ENCODE measurements around the gene B4GALNT4. TPM values are rescaled to one million over a fixed set of nuclear protein-coding genes. Genes with fewer than 3 reads are reported as not detected.

B4GALNT4 gene
- total and polyA plus RNA-seq, 2 of the 8 experiments (the other 6 are each of a cell fraction or from before 2014, with no cell fraction given) = 40.9 to 76.3 TPM

DNA sequence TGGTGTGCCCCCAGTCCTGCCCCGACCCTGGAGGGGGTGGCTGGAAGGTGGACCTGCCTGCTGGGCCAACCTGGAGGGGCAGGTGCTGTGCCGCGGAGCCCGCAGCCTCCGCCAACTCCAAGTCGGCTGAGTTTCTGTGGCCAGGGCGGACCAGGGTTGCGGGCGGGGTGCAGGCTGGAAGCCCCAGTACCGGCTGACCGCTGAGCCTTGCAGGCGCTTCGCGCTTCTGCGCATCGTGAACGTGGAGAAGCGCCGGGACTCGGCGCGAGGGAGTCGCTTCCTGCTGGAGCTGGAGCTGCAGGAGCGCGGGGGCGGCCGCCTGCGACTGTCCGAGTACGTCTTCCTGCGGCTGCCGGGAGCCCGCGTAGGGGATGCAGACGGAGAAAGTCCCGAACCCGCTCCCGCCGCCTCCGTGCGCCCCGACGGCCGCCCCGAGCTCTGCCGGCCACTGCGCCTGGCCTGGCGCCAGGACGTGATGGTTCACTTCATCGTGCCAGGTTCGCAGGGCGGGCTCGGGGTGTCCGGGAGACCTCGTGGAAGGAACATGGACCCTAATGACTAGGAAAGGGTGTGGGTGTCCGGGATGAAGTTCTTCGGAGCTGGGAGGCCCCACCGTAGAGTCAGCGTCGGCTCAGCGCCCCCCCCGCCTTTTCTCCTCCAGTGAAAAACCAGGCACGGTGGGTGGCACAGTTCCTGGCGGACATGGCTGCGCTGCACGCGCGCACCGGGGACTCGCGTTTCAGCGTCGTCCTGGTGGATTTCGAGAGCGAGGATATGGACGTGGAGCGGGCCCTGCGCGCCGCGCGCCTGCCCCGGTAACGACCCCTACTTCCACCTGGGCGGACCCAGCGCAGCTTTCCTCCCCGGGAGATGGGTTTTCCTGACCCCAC is 10.2 kb downstream of the B4GALNT4 start:
- Histone ChIP-seq H2BK20ac (ENCODE audit: low read length) (no peak overlapping the region), H3K36me3 (ENCODE audit: control insufficient read depth in 2 of 4, insufficient read depth in 4 of 4, low read length in 3 of 4) (peaks cover 0 to 46% (median 6%) of the 10 kb centered on the region in 4 experiments; a peak in 5 of 8 replicates), H3K23me2 (ENCODE audit: low read depth, low read length) (no peaks in the 10 kb centered on the region), H2BK5ac (ENCODE audit: low read depth, low read length) (no peak overlapping the region), H2BK12ac (ENCODE audit: low read depth, low read length) (no peak overlapping the region), H3K4me2 (ENCODE audit: insufficient read depth in 1 of 2, low read depth in 2 of 2, low read length in 2 of 2) (no peak overlapping the region), H3K9ac (replicated peaks in 1 of 4; ENCODE audit: extremely low read depth in 1 of 4, low read depth in 3 of 4, low read length in 3 of 4) (no peak overlapping the region), H3K79me1 (ENCODE audit: low read depth, low read length) (no peaks in the 10 kb centered on the region), H3K4me1 (replicated peaks in 1 of 4; ENCODE audit: control insufficient read depth in 3 of 4, insufficient read depth in 4 of 4, low read length in 3 of 4) (no peaks in the 10 kb centered on the region), H3K23ac (ENCODE audit: insufficient read length) (no peak overlapping the region), H3K79me2 (ENCODE audit: control insufficient read depth in 1 of 2, insufficient read depth in 2 of 2, low read length in 2 of 2) (no peaks in the 10 kb centered on the region), H3K56ac (replicated peaks; ENCODE audit: insufficient read length, low read depth, low read length) (no peak overlapping the region), H3K14ac (ENCODE audit: insufficient read length) (no peak overlapping the region), H2BK15ac (ENCODE audit: low read length) (no peak overlapping the region), H3K9me3 (ENCODE audit: insufficient read depth in 2 of 2, low read depth in 1 of 2, low read length in 1 of 2) (no peaks in the 10 kb centered on the region; a peak in 1 of 4 replicates), H3K4me3 (ENCODE audit: extremely low read depth in 1 of 4, insufficient read depth in 2 of 4, low read depth in 3 of 4, low read length in 4 of 4) (no peak overlapping the region), H4K5ac (ENCODE audit: insufficient read length, low read depth, low read length) (no peak overlapping the region), H2BK120ac (replicated peaks; ENCODE audit: low read depth, low read length) (no peak overlapping the region), H3K27me3 (replicated peaks in 1 of 4; ENCODE audit: control insufficient read depth in 3 of 4, extremely low read depth in 1 of 4, insufficient read depth in 3 of 4, low read length in 3 of 4) (no peaks in the 10 kb centered on the region), H2AFZ (ENCODE audit: low read length) (no peak overlapping the region), H4K8ac (ENCODE audit: extremely low read depth, insufficient read depth, low read length) (no peak overlapping the region), H4K91ac (replicated peaks; ENCODE audit: insufficient read length, low read length) (no peak overlapping the region), H3K18ac (ENCODE audit: extremely low read depth, low read length) (no peak overlapping the region), H3K4ac (replicated peaks; ENCODE audit: insufficient read length, low read depth, low read length) (no peak overlapping the region), H2AK5ac (ENCODE audit: low read depth, low read length) (no peak overlapping the region), H4K20me1 (replicated peaks in 1 of 2; ENCODE audit: control insufficient read depth in 1 of 2, insufficient read depth in 2 of 2, low read length in 2 of 2) (peaks cover 0 to 6% of the 10 kb centered on the region in 2 experiments), H3K27ac (ENCODE audit: low read depth, low read length) (no peak overlapping the region)
- FAIRE-seq = no peak
- ChIA-PET CTCF (ENCODE audit: partially characterized antibody) (interaction anchor here (1.0 kb wide), 2 partner anchors 10 to 16 kb away, joined by 3 to 4 read pairs; no protein-coding TSS in a partner anchor), POLR2A (ENCODE audit: partially characterized antibody) (interaction anchor here (0.8 to 1.9 kb wide), 5 partner anchors 9 to 25 kb away, joined by 3 to 6 read pairs (median 3); partner anchors contain the start of gene B4GALNT4)
- TF ChIP-seq POLR2AphosphoS5 (IDR thresholded peaks at IDR 0.05; ENCODE audit: low read depth, low read length) (0 out of 2 replicates have a peak, but pooled peaks have one; percentile 20), CBX8 (IDR thresholded peaks at IDR 0.05; ENCODE audit: borderline replicate concordance, low read depth, low read length) (no peak)
- 95% methylated on average over 57 of the region's 87 CpGs; no CpG with 5 or more reads in 1 of the 2 experiments for WGBS, 2 experiments (ENCODE audit: extremely low coverage in 1 of 2, insufficient coverage in 1 of 2, insufficient read length in 1 of 2, insufficient replicate concordance in 2 of 2, low coverage in 1 of 2, low lambda C conversion rate in 2 of 2, missing lambda C conversion rate in 1 of 2)
- no peak for DNase-seq (ENCODE audit: low read depth in 1 of 2, low spot score in 2 of 2)

Data from H1 (cell line).